GM18951 (cell line): Measurements from ENCODE around the gene FIBIN.
"Not testable (repeated sequence)": the region's sequence is repeated elsewhere in the genome, so short reads cannot be mapped to it uniquely, and the experiment has no call there.

Source experiments
- POLR2A ChIP-seq: IDR thresholded peaks from 4 replicates; pipeline ENCODE4 v1.6.1; 2011; ENCODE audit warnings: mild to moderate bottlenecking; ENCODE audit not compliant: insufficient read length, insufficient read depth; ENCODE audit errors: extremely low read depth
- in situ Hi-C: fragments of 300-500 bp; cut with MboI; formaldehyde crosslinking; loops from one replicate; pipeline ENCODE4 v1.12.0; 2022; ENCODE audit warnings: low sequenced_read_pairs, mixed read lengths, inconsistent platforms; ENCODE audit not compliant: unreplicated experiment

The FIBIN gene

GRCh38 chr11:26960281-26960680 is 33.6 kb upstream of the FIBIN start:
- TF ChIP-seq POLR2A = no peak
- in situ Hi-C loops = no loop called here

DNA sequence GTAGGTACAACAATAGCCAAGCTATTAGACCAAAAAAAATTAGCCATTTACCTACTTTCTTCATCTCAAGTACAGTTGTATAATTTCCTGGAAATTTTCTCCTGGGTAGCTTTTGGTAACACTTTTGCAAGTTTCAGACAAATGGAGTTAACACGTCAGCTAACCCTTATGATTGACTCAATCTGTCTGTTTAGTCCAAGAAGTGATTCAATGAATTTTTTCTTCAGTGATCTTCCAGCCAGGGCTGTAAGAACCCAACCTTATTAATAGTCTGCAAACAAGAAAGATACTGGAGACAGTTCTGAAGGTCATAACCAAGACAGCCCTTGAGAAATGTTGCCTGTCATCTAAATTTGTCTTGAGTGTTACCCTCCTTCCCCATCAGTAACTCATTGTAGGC is 30.1 kb upstream of the FIBIN start:
- no peak for TF ChIP-seq POLR2A
- in situ Hi-C loops = no loop called here

GRCh38 chr11:26964339-26964738 is 29.6 kb upstream of the FIBIN start:
- in situ Hi-C loops = no loop called here
- no peak for TF ChIP-seq POLR2A

DNA sequence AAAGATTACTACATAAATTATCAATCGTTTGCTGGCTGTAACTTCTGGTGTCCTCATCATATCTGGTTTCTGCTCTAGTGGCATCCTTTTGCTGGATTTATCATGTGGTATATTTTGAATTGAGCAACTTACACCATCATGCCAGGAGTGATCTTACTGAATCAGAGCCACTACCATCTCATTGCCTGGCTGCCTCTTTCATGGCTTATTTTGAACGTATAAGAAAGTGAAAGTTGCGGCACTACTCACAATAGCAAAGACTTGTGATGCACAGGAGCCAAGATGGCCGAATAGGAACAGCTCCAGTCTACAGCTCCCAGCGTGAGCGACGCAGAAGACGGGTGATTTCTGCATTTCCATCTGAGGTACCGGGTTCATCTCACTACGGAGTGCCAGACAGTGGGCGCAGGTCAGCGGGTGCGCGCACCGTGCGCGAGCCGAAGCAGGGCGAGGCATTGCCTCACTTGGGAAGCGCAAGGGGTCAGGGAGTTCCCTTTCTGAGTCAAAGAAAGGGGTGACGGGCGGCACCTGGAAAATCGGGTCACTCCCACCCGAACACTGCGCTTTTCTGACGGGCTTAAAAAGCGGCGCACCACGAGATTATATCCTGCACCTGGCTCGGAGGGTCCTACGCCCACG is 28.9 kb upstream of the FIBIN start:
- in situ Hi-C loops = not testable (repeated sequence)

DNA sequence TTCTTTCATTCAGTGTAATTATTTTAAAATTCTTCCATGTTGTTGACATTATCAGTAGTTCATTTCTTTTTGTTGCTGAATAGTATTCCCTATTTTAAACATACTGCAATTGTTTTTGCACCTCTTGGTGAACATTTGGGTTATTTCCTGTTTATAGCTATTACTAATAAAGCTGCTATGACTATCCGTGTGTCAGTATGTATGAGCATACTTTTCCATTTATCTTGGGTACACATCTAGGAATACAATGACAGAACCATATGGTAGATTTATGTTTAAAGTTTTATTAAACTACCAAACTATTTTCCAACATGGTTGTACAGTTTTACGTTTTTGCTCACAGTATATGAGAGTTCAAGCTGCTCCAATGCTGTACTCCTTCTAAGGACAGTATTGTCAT is 22.0 kb upstream of the FIBIN start:
- no peak for TF ChIP-seq POLR2A
- in situ Hi-C loops = no loop called here

GRCh38 chr11:26974069-26974783 is 19.7 kb upstream of the FIBIN start:
- no peak for TF ChIP-seq POLR2A
- in situ Hi-C loops = no loop called here

DNA sequence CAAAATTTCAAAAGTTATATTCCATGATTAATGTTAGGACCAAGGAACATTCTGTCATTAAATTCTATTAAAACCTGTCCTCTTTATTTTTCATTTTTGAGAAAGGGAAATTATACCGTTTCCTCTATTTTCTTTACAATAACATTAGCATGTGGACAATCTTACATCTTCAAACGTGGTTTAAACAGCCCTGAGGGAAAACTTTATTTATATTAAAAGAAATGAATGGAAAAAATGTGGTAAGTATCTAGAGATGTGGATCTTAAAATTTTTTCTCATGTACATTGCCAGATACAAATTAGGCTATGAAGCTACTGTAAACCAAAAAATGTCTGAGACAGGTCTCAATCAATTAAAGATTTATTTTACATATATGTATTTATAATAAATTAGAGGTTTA is 18.9 kb upstream of the FIBIN start:
- in situ Hi-C loops = no loop called here
- no peak for TF ChIP-seq POLR2A

- no peak for TF ChIP-seq POLR2A
- in situ Hi-C loops = no loop called here
These were observed 17.5 kb upstream of the FIBIN start for GRCh38 chr11:26976389-26976788.

DNA sequence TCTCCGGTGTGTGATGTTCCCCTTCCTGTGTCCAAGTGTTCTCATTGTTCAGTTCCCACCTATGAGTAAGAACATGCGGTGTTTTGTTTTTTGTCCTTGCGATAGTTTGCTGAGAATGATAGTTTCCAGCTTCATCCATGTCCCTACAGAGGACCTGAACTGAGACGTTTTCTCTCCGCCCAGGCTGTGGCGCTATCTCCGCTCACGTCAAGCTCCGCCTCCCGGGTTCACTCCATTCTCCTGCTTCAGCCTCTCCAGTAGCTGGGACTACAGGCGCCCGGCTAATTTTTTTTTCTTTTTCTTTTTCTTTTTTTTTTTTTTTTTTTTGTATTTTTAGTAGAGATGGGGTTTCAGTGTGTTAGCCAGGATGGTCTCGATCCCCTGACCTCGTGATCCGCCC is 16.7 kb upstream of the FIBIN start:
- in situ Hi-C loops = not testable (repeated sequence)

DNA sequence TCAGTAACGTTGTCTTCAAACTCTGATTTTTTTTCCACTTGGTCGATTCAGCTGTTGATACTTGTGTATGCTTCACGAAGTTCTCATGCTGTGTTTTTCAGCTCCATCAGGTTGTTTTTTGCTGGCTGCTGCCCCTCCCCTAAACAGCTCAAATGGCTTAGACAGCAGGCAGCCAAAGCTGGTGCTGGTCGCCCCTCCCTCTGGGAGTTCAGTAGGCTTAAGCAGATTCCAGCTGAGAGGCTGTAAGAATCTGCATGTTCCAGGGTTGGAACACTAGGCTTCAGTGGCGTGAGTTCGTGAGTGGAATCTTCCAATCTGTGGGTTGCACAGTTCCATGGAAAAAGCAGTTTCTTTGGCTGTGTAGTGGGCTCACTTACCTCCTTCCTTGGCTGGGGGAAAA is 10.3 kb upstream of the FIBIN start:
- TF ChIP-seq POLR2A = no peak
- in situ Hi-C loops = no loop called here

GRCh38 chr11:26985470-26985869 is 8.4 kb upstream of the FIBIN start:
- in situ Hi-C loops = no loop called here
- TF ChIP-seq POLR2A = no peak

DNA sequence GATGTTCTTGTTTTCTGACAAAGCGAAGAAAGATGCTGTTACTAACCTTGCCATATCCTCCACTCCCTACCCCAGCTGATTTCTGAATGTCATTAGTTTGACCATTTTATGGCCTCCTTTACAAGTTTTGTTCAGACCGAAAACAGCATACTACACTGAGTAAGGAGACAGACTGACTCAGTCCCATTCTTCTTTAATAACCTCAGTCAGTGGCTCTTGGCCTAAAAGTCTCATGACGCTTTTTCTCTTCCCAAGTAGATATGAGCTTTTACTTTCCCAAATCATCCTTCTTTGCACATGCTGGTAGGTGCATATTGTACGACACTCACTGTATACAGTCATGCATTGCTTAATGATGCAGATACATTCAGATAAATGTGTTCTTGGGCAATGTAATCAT is 8.0 kb upstream of the FIBIN start:
- no peak for TF ChIP-seq POLR2A

DNA sequence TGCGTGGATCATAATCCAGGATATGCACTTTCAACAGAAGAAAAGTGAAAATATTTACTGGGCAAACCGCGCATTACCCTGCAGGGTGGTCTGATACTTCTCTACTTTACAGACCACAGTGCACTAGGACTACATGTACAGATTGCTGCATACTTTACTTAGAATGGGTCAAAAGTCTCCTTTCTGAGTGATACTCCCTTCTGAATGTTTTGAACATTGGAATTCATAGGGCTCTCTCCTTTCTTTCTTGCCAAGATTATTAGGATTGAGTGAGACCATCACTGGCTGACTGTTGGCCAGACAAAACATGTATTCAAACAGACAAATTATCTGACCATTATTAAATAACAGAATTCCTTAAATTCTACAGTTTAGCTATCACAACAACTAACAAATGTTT is 6.6 kb upstream of the FIBIN start:
- in situ Hi-C loops = no loop called here
- TF ChIP-seq POLR2A = no peak

More for the DNA sequence above, 8.0 kb upstream of the FIBIN start:
- in situ Hi-C loops = no loop called here

- no peak for TF ChIP-seq POLR2A
- in situ Hi-C loops = no loop called here
These were observed 6.2 kb upstream of the FIBIN start for GRCh38 chr11:26987731-26988130.
